ENCODE data around the gene ZNF789.
"Not testable (repeated sequence)": the region's sequence is repeated elsewhere in the genome, so short reads cannot be mapped to it uniquely, and the experiment has no call there.

The ZNF789 gene

GRCh38 chr7:99459087-99459486, 13.6 kb upstream of the ZNF789 start:
- no peak for DNase-seq

GRCh38 chr7:99460651-99461050, 12.0 kb upstream of the ZNF789 start:
- DNase-seq, result no peak

GRCh38 chr7:99461221-99461620, 11.5 kb upstream of the ZNF789 start:
- no peak for DNase-seq

GRCh38 chr7:99465421-99465768, 7.3 kb upstream of the ZNF789 start:
- DNase-seq, result no peak

GRCh38 chr7:99468336-99468918, 4.3 kb upstream of the ZNF789 start:
- no peak for DNase-seq

GRCh38 chr7:99469381-99470065, 3.2 kb upstream of the ZNF789 start:
- no peak for DNase-seq

- no peak for DNase-seq
These were observed 566 bp downstream of the ZNF789 start for GRCh38 chr7:99473315-99473596.

- DNase-seq, result no peak
These were observed 3.4 kb downstream of the ZNF789 start for GRCh38 chr7:99476107-99476506.

- no peak for DNase-seq
These were observed 6.1 kb downstream of the ZNF789 start for GRCh38 chr7:99478464-99479440.

- DNase-seq, result no peak
These were observed 12.4 kb downstream of the ZNF789 start for GRCh38 chr7:99485094-99485493.

GRCh38 chr7:99489235-99489634, 16.5 kb downstream of the ZNF789 start:
- DNase-seq, result no peak

- no peak for DNase-seq
These were observed 18.2 kb downstream of the ZNF789 start for GRCh38 chr7:99490878-99491277.

- DNase-seq, result no peak
These were observed 21.1 kb downstream of the ZNF789 start for GRCh38 chr7:99493823-99494222.

- no peak for DNase-seq
These were observed 25.3 kb downstream of the ZNF789 start for GRCh38 chr7:99497766-99498545.

- DNase-seq, result no peak
These were observed 25.9 kb downstream of the ZNF789 start for GRCh38 chr7:99498546-99498944.

GRCh38 chr7:99499371-99499720, 26.7 kb downstream of the ZNF789 start:
- no peak for DNase-seq

- peak; percentile 89 for DNase-seq
These were observed 27.3 kb downstream of the ZNF789 start, which contains the start of gene ZNF394 for GRCh38 chr7:99499721-99500636. Gene ZNF394 (minus strand): TSS chr7:99500281. CDS start chr7:99500093, 188 bp downstream.

- DNase-seq, result no peak
These were observed 27.9 kb downstream of the ZNF789 start for GRCh38 chr7:99500637-99501009.

GRCh38 chr7:99501236-99501635, 28.5 kb downstream of the ZNF789 start:
- DNase-seq, result not testable (repeated sequence)

GRCh38 chr7:99504281-99504602, 31.6 kb downstream of the ZNF789 start:
- DNase-seq, result no peak

GRCh38 chr7:99504603-99505323, 32.1 kb downstream of the ZNF789 start, which contains the start of gene ZKSCAN5:
Gene ZKSCAN5 (plus strand): TSS chr7:99504662. CDS start chr7:99506045, 1,383 bp downstream.
- peak; percentile 97 for DNase-seq

- DNase-seq, result no peak
These were observed 32.6 kb downstream of the ZNF789 start for GRCh38 chr7:99505324-99505662.
